ENCODE data around the gene PKIB.

Gene PKIB

DNA sequence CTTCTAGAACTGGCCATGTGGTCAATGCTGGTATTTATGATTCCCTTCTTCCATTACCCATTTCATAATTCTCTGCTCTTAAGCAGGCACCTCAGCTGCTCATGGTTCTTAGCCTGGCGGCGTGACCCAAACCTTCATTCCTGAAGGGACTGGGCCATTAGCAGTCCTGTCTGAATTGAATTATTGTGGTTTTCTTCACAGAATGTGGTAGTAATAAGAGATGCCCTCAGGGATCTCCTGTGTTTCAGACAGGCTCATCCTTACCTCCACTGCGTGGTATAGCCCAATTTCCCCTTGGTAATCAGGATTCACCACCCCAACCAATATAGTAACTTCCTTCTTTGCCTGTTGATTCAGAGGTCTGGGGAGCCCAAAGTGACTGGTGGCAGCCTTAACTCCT, 37.6 kb downstream of the PKIB start:
- Histone ChIP-seq H3K36me3 (ENCODE audit: control insufficient read depth, insufficient read depth, low read length) (no peaks in the 10 kb centered on the region), H3K27me3 (ENCODE audit: control insufficient read depth, insufficient read depth, low read length) (no peaks in the 10 kb centered on the region), H3K27ac (ENCODE audit: low read depth, low read length) (no peak overlapping the region), H3K4me1 (ENCODE audit: control insufficient read depth, insufficient read depth, low read length) (no peaks in the 10 kb centered on the region), H3K9me3 (ENCODE audit: control insufficient read depth, insufficient read depth, low read depth, low read length) (no peaks in the 10 kb centered on the region), H3K4me3 (ENCODE audit: low read depth, low read length) (no peak overlapping the region), H3K9ac (ENCODE audit: low read length) (no peak overlapping the region)

DNA sequence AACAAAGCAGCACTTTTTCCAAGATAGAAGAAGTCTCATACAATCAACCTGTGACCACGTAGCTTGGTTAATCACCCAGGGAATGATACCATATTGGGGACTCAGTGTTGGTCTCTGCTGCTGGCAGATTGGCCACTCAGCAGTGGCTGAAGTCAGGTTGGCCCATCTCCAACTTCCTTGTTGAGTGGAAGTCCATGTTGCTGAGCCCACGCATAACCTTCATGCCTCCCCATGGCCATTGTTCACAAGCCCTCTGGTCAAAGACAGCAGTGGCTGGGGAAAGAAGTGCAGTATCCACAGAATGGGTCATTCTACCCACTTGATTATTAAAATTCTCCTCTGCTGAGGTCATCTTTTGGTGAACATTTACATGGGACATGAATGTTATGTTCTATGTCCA, 38.5 kb downstream of the PKIB start:
- Histone ChIP-seq H3K4me3 (ENCODE audit: low read depth, low read length) (no peak overlapping the region), H3K9me3 (ENCODE audit: control insufficient read depth, insufficient read depth, low read depth, low read length) (no peaks in the 10 kb centered on the region), H3K4me1 (ENCODE audit: control insufficient read depth, insufficient read depth, low read length) (no peaks in the 10 kb centered on the region), H3K9ac (ENCODE audit: low read length) (no peak overlapping the region), H3K36me3 (ENCODE audit: control insufficient read depth, insufficient read depth, low read length) (no peaks in the 10 kb centered on the region), H3K27ac (ENCODE audit: low read depth, low read length) (no peak overlapping the region), H3K27me3 (ENCODE audit: control insufficient read depth, insufficient read depth, low read length) (no peaks in the 10 kb centered on the region)

DNA sequence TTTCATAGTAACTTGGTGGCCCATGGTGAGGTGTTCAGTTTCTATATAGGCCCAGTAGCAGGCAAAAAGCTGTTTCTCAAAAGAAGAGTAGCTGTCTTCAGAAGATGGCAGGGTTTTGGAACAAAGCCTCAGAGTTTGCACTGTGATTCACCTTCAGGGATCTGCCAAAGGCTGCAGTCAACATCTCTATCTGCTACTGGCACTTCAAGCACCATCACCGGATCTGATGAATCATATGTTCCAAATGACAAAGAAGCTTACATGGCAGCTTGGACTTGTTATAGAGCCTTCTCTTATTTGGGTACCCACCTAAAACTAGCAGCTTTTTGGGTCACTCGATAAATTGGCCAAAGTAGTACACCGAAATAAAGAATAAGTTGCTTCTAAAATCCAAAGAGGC, 39.5 kb downstream of the PKIB start:
- Histone ChIP-seq H3K4me3 (ENCODE audit: low read depth, low read length) (no peak overlapping the region), H3K27ac (ENCODE audit: low read depth, low read length) (no peak overlapping the region), H3K9ac (ENCODE audit: low read length) (no peak overlapping the region), H3K4me1 (ENCODE audit: control insufficient read depth, insufficient read depth, low read length) (no peaks in the 10 kb centered on the region), H3K9me3 (ENCODE audit: control insufficient read depth, insufficient read depth, low read depth, low read length) (no peaks in the 10 kb centered on the region), H3K36me3 (ENCODE audit: control insufficient read depth, insufficient read depth, low read length) (no peaks in the 10 kb centered on the region), H3K27me3 (ENCODE audit: control insufficient read depth, insufficient read depth, low read length) (no peaks in the 10 kb centered on the region)

DNA sequence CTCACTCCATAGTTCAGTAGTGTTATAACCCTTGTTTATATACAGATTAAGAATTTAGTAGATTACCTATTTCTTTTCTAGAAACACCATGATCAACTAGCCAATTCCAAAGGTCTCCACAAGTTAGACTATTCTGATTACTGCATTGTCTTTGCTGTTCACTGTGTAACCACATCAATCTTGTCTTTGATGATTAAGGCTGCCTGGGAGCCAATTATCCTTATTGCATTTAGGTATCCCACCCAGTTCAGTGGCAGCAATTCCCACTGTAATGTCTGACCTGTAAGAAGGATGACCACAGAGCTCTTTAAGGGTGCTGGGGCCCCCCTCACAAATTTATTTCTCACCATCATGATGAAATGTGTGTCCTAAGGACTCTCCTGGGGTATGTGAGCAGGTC, 40.2 kb downstream of the PKIB start:
- Histone ChIP-seq H3K4me1 (ENCODE audit: control insufficient read depth, insufficient read depth, low read length) (no peaks in the 10 kb centered on the region), H3K27ac (ENCODE audit: low read depth, low read length) (no peak overlapping the region), H3K9me3 (ENCODE audit: control insufficient read depth, insufficient read depth, low read depth, low read length) (no peaks in the 10 kb centered on the region), H3K36me3 (ENCODE audit: control insufficient read depth, insufficient read depth, low read length) (no peaks in the 10 kb centered on the region), H3K4me3 (ENCODE audit: low read depth, low read length) (no peak overlapping the region), H3K27me3 (ENCODE audit: control insufficient read depth, insufficient read depth, low read length) (no peaks in the 10 kb centered on the region), H3K9ac (ENCODE audit: low read length) (no peak overlapping the region)

DNA sequence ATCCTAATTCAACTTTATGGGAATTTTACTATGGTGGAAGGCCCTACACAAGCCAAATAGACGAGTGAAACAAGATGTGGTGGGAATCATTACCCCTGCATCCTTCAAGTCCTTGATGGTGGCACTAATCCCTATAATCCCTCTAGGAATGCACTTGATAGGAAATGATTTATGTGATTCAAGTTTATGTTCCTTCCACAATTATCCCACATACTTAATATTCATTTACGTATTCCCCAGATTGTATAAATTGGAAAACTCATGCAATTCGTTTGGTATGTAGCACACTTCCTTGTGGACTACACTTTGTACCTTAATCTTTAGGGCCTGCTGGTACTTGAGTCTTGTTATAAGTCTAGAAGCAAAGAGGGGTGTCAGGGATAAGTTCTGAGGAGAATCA, 40.8 kb downstream of the PKIB start:
- Histone ChIP-seq H3K27ac (ENCODE audit: low read depth, low read length) (no peak overlapping the region), H3K27me3 (ENCODE audit: control insufficient read depth, insufficient read depth, low read length) (no peaks in the 10 kb centered on the region), H3K4me3 (ENCODE audit: low read depth, low read length) (no peak overlapping the region), H3K4me1 (ENCODE audit: control insufficient read depth, insufficient read depth, low read length) (no peaks in the 10 kb centered on the region), H3K9ac (ENCODE audit: low read length) (no peak overlapping the region), H3K9me3 (ENCODE audit: control insufficient read depth, insufficient read depth, low read depth, low read length) (no peaks in the 10 kb centered on the region), H3K36me3 (ENCODE audit: control insufficient read depth, insufficient read depth, low read length) (no peaks in the 10 kb centered on the region)

DNA sequence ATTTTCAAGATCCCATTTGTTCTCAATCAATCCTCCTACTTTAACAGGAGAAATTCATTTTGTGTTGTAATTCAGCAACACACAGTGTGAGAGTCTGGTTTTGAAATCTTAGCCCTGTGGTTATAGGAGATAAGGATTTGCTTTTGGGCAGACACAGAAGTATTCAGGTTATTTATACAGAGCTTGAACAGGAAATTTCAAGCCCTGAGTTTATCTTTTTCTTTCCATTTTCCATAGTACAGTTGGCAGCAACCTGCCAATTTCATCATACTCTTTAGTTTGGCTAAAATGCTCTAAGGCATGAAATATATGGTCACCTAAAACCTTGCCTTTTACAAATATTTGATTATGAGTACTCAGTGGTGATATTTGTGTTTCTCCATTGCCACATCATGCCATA, 41.4 kb downstream of the PKIB start:
- H3K9ac ChIP-seq (ENCODE audit: low read length), result no peak overlapping the region
- no peak overlapping the region for H3K4me3 ChIP-seq (ENCODE audit: low read depth, low read length)
- no peak overlapping the region for H3K27ac ChIP-seq (ENCODE audit: low read depth, low read length)

DNA sequence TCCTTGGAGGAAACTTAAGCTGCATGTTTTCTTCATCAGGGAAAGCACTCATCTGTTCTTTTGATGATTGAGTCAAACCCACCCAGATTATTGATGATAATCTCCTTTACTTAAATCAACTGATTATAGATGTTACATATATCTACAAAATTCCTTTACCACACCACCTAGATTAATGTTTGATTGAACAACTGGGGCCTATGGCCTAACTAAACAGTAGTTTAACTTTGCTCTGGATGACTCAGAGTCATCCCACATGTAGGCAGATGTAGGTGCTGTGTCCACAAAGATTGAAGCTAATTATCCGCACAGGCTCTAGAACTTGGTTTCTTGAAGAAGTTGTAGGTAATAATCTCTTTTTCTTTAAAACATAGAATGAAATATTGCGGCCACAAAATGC, 42.2 kb downstream of the PKIB start:
- Histone ChIP-seq H3K9ac (ENCODE audit: low read length) (no peak overlapping the region), H3K4me1 (ENCODE audit: control insufficient read depth, insufficient read depth, low read length) (no peaks in the 10 kb centered on the region), H3K27me3 (ENCODE audit: control insufficient read depth, insufficient read depth, low read length) (no peaks in the 10 kb centered on the region), H3K4me3 (ENCODE audit: low read depth, low read length) (no peak overlapping the region), H3K27ac (ENCODE audit: low read depth, low read length) (no peak overlapping the region), H3K9me3 (ENCODE audit: control insufficient read depth, insufficient read depth, low read depth, low read length) (no peaks in the 10 kb centered on the region), H3K36me3 (ENCODE audit: control insufficient read depth, insufficient read depth, low read length) (no peaks in the 10 kb centered on the region)

More for the DNA sequence above, 41.4 kb downstream of the PKIB start:
- Histone ChIP-seq H3K9me3 (ENCODE audit: control insufficient read depth, insufficient read depth, low read depth, low read length) (no peaks in the 10 kb centered on the region), H3K4me1 (ENCODE audit: control insufficient read depth, insufficient read depth, low read length) (no peaks in the 10 kb centered on the region), H3K27me3 (ENCODE audit: control insufficient read depth, insufficient read depth, low read length) (no peaks in the 10 kb centered on the region), H3K36me3 (ENCODE audit: control insufficient read depth, insufficient read depth, low read length) (no peaks in the 10 kb centered on the region)

DNA sequence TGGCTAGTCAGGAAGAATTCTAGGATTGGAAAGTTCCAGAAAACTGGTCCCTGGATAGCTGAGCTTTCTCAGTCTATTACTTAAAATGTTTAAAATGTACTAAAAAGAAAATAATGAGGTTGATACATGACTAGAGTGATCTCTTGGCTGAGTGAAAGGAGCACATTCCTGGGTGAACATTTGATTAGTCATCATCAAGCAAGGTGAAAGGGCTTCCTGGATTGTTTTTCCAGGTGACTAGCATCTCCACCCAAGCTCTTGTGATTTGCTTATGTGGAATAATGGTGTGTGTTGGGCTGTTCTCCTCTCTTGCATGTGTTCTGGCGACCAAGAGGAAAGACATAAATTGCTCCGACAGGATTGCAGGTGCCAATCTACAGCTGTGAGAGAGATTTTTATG, 42.9 kb downstream of the PKIB start:
- Histone ChIP-seq H3K4me1 (ENCODE audit: control insufficient read depth, insufficient read depth, low read length) (no peaks in the 10 kb centered on the region), H3K27me3 (ENCODE audit: control insufficient read depth, insufficient read depth, low read length) (no peaks in the 10 kb centered on the region), H3K4me3 (ENCODE audit: low read depth, low read length) (no peak overlapping the region)

DNA sequence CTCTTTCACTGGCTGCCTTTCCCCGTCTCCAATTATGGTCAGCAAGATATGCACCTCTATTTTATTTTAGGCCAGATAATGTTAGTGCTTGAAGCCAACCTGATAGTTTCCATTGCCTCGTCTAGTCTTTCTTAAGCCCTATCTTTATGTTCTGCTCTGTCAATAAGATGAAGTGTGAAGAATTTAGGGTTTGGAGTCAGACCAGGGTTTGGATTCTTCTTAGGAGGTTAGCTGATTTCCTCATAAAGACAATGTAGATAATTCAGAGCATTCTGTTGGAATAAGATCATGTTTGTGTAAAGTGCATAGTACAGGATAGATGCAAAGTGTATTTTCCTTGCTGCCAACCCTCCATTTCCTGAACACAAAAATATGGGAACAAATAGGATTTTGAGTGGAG, 43.8 kb downstream of the PKIB start:
- no peaks in the 10 kb centered on the region for H3K36me3 ChIP-seq (ENCODE audit: control insufficient read depth, insufficient read depth, low read length)
- no peak overlapping the region for H3K9ac ChIP-seq (ENCODE audit: low read length)
- H3K27ac ChIP-seq (ENCODE audit: low read depth, low read length), result no peak overlapping the region
- H3K4me3 ChIP-seq (ENCODE audit: low read depth, low read length), result no peak overlapping the region
- no peaks in the 10 kb centered on the region for H3K4me1 ChIP-seq (ENCODE audit: control insufficient read depth, insufficient read depth, low read length)
- H3K9me3 ChIP-seq (ENCODE audit: control insufficient read depth, insufficient read depth, low read depth, low read length), result no peaks in the 10 kb centered on the region
- no peaks in the 10 kb centered on the region for H3K27me3 ChIP-seq (ENCODE audit: control insufficient read depth, insufficient read depth, low read length)

More for the DNA sequence above, 42.9 kb downstream of the PKIB start:
- H3K36me3 ChIP-seq (ENCODE audit: control insufficient read depth, insufficient read depth, low read length), result no peaks in the 10 kb centered on the region
- H3K27ac ChIP-seq (ENCODE audit: low read depth, low read length), result no peak overlapping the region
- H3K9me3 ChIP-seq (ENCODE audit: control insufficient read depth, insufficient read depth, low read depth, low read length), result no peaks in the 10 kb centered on the region
- no peak overlapping the region for H3K9ac ChIP-seq (ENCODE audit: low read length)

DNA sequence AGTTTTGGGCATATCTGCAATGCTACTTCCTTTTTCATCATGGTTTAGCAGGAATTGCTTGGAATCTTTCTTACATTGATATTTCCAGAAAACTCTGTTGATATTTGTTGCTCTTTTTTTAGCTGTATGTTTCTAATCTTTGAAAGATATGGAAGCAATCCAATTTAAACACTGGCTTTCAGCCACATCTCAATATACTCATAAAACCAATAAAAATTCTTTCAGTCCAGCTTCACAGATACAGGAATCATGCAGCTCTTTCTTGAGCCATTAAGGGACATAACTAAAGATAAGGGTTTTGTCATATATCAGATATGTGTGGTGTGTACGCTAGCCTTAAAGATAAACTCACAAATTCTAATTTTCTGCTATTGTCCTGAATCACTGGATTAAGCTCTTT, 47.4 kb downstream of the PKIB start:
- H3K4me3 ChIP-seq (ENCODE audit: low read depth, low read length), result no peak overlapping the region
- no peak overlapping the region for H3K9ac ChIP-seq (ENCODE audit: low read length)
- H3K4me1 ChIP-seq (ENCODE audit: control insufficient read depth, insufficient read depth, low read length), result no peaks in the 10 kb centered on the region
- H3K27me3 ChIP-seq (ENCODE audit: control insufficient read depth, insufficient read depth, low read length), result no peaks in the 10 kb centered on the region
- no peaks in the 10 kb centered on the region for H3K36me3 ChIP-seq (ENCODE audit: control insufficient read depth, insufficient read depth, low read length)
- no peak overlapping the region for H3K27ac ChIP-seq (ENCODE audit: low read depth, low read length)
- no peaks in the 10 kb centered on the region for H3K9me3 ChIP-seq (ENCODE audit: control insufficient read depth, insufficient read depth, low read depth, low read length)

DNA sequence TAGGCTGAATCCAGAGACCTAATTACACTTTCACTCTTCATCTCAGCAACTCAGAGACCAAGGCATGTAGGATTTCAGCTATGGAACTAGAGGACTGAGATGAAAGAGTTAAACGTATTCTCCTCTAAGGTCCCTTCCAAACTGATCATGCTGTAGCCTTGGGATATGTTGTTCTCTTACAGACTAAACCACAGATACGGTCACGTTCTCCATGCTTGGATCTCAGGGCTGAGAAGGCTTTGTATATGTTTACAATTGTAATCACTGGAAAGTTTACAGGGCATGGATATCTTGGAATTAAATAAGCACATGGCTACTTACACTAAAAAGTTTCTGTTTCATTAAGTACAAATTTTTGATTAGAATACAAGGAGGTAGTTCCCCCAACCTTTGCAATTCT, 50.1 kb downstream of the PKIB start:
- no peaks in the 10 kb centered on the region for H3K4me1 ChIP-seq (ENCODE audit: control insufficient read depth, insufficient read depth, low read length)
- no peaks in the 10 kb centered on the region for H3K36me3 ChIP-seq (ENCODE audit: control insufficient read depth, insufficient read depth, low read length)
- no peaks in the 10 kb centered on the region for H3K27me3 ChIP-seq (ENCODE audit: control insufficient read depth, insufficient read depth, low read length)
- H3K9ac ChIP-seq (ENCODE audit: low read length), result no peak overlapping the region
- H3K27ac ChIP-seq (ENCODE audit: low read depth, low read length), result no peak overlapping the region
- H3K4me3 ChIP-seq (ENCODE audit: low read depth, low read length), result no peak overlapping the region
- H3K9me3 ChIP-seq (ENCODE audit: control insufficient read depth, insufficient read depth, low read depth, low read length), result no peaks in the 10 kb centered on the region

DNA sequence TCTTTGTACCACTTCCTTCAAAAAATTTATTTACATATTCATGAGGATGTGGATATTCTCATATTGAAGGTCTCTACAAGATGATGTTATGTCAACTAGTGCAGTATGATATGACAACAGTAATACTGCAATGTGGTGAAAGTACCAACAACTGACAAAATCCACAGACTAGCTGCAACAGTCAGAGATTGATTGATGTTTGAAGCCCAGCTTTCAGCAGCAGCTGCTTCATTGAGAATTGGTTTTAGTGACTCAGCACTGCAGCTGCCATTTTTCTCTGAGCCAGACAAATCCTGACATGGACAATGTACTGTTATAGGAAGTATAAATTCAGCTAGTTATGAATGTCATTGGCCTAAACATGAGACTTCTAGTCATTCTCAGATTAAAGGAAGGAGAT, 53.8 kb downstream of the PKIB start:
- no peak overlapping the region for H3K27ac ChIP-seq (ENCODE audit: low read depth, low read length)
- no peaks in the 10 kb centered on the region for H3K27me3 ChIP-seq (ENCODE audit: control insufficient read depth, insufficient read depth, low read length)
- H3K9ac ChIP-seq (ENCODE audit: low read length), result no peak overlapping the region
- H3K9me3 ChIP-seq (ENCODE audit: control insufficient read depth, insufficient read depth, low read depth, low read length), result no peaks in the 10 kb centered on the region
- H3K4me1 ChIP-seq (ENCODE audit: control insufficient read depth, insufficient read depth, low read length), result no peaks in the 10 kb centered on the region
- no peaks in the 10 kb centered on the region for H3K36me3 ChIP-seq (ENCODE audit: control insufficient read depth, insufficient read depth, low read length)
- H3K4me3 ChIP-seq (ENCODE audit: low read depth, low read length), result no peak overlapping the region

Data from HUES6 (cell line).